ACC112 (cell line): ENCODE data around the gene C16orf89.

Source experiments
- H2AFZ ChIP-seq: fragments of 200-600 bp; sonication (generic); one replicate; pipeline ENCODE4 v1.6.0; 2017; ENCODE audit warnings: antibody characterized with exemption, low read length; ENCODE audit not compliant: unreplicated experiment
- H3K27ac ChIP-seq: fragments of 200-600 bp; sonication (generic); 2 replicates; pipeline ENCODE4 v1.5.1; 2014; ENCODE audit warnings: low read depth, mild to moderate bottlenecking, antibody characterized with exemption, low read length, moderate library complexity
- H3K27me3 ChIP-seq: fragments of 200-600 bp; sonication (generic); 2 replicates; pipeline ENCODE4 v1.6.1; 2014; ENCODE audit warnings: mild to moderate bottlenecking, antibody characterized with exemption, low read length, moderate library complexity, mixed read lengths; ENCODE audit not compliant: insufficient read depth
- H3K36me3 ChIP-seq: fragments of 200-600 bp; sonication (generic); 2 replicates; pipeline ENCODE4 v1.6.1; 2016; ENCODE audit warnings: mild to moderate bottlenecking, antibody characterized with exemption, low read length, moderate library complexity, mixed read lengths; ENCODE audit not compliant: insufficient read depth
- H3K4me1 ChIP-seq: fragments of 200-600 bp; sonication (generic); one replicate; pipeline ENCODE4 v1.6.1; 2016; ENCODE audit warnings: low read length, mixed read lengths; ENCODE audit not compliant: insufficient read depth, unreplicated experiment, control insufficient read depth
- H3K4me3 ChIP-seq: fragments of 200-600 bp; sonication (generic); 2 replicates; pipeline ENCODE4 v1.5.1; 2014; ENCODE audit warnings: mild to moderate bottlenecking, low read depth, low read length
- H3K79me2 ChIP-seq: fragments of 200-600 bp; sonication (generic); one replicate; pipeline ENCODE4 v1.6.0; 2016; ENCODE audit warnings: low read length; ENCODE audit not compliant: control insufficient read depth, unreplicated experiment, insufficient read depth

C16orf89 gene

DNA sequence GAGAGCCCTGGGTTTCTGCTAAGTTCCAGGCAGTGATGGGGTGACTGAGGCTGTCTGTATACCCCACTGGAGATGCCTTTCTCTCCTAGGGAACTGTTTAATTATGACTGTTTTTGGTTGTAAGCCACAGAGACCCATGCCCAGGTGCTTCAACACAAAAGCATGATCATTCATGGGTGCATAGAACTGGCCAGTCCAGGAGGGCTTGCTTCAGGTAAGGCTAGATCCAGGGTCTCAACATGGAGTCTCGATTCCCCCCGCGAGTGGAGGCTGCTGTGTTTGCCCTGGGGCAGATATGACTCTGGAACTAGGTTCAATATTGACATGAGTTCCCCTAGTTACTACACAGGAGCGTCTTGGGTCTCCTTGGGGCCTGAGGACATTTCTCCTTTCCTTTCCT, 49.9 kb downstream of the C16orf89 start:
- no peak overlapping the region for H3K4me3 ChIP-seq
- H3K27me3 ChIP-seq, result peaks cover 37% of the 10 kb centered on the region
- no peaks in the 10 kb centered on the region for H3K36me3 ChIP-seq
- H3K4me1 ChIP-seq, result no peaks in the 10 kb centered on the region
- no peak overlapping the region for H3K27ac ChIP-seq
- no peak overlapping the region for H2AFZ ChIP-seq
- H3K79me2 ChIP-seq, result no peaks in the 10 kb centered on the region

DNA sequence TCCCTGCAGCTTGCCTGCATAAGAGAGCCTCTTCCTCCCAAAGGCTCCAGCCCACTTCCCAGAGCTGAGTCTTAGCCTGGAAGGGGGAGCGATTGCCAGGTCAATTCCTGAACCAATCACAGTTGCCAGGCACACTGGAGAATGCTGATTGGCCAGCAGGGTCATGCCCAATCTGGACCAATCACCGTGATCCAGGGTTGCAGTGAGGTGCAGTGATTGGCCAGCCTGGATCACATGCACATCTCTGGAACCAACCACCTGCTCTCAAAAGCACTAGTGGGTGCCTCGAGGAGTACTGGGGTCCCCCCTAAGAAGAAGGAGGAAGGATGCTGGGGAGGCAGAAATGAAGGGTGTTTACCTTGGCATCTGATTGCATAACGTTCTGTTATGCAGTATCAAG, 50.4 kb downstream of the C16orf89 start:
- Histone ChIP-seq H3K27me3 (peaks cover 42% of the 10 kb centered on the region), H3K36me3 (no peaks in the 10 kb centered on the region)

DNA sequence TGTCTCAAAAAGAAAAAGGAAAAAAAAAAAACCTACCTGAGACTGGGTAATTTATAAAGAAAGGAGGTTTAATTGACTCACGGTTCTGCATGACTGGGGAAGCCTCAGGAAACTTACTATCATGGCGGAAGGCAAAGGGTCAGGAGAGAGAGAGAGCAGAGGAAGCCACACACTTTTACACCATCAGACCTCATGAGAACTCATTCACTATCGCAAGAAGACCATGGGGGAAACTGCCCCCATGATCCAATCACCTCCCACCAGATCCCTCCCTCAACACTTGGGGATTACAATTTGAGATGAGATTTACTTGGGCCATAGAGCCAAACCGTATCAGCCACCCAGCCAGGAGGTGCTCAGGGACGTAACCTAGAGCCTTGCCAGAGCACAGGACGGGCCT, 52.9 kb downstream of the C16orf89 start:
- H2AFZ ChIP-seq, result no peak overlapping the region
- peaks cover 46% of the 10 kb centered on the region for H3K27me3 ChIP-seq

More for the DNA sequence above, 50.4 kb downstream of the C16orf89 start:
- no peak overlapping the region for H3K4me3 ChIP-seq
- H2AFZ ChIP-seq, result no peak overlapping the region
- H3K4me1 ChIP-seq, result no peaks in the 10 kb centered on the region
- H3K79me2 ChIP-seq, result no peaks in the 10 kb centered on the region
- no peak overlapping the region for H3K27ac ChIP-seq

DNA sequence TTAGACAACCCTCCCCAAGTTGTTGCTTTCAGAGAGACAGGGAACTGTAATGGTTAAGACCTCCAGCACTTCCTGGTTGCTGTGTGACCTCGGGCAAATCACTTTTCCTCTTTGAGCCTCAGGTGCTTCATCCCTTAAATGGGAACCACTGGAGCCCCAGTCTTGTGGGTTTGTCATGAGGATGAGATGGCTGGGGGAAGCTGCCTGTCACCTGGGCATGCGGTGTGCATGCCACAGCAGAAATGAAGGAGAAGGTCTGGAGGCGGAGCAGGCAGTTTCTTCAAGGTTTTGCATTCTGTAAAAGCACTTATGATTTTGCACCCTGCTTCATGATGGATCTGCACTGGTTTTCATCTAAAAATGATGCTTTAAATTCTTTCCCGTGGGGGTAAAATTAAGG, 54.1 kb downstream of the C16orf89 start:
- Histone ChIP-seq H2AFZ (no peak overlapping the region), H3K27ac (no peak overlapping the region), H3K27me3 (peaks cover 36% of the 10 kb centered on the region)

More for the DNA sequence above, 52.9 kb downstream of the C16orf89 start:
- H3K36me3 ChIP-seq, result no peaks in the 10 kb centered on the region
- no peaks in the 10 kb centered on the region for H3K79me2 ChIP-seq
- no peaks in the 10 kb centered on the region for H3K4me1 ChIP-seq
- no peak overlapping the region for H3K4me3 ChIP-seq
- H3K27ac ChIP-seq, result no peak overlapping the region

DNA sequence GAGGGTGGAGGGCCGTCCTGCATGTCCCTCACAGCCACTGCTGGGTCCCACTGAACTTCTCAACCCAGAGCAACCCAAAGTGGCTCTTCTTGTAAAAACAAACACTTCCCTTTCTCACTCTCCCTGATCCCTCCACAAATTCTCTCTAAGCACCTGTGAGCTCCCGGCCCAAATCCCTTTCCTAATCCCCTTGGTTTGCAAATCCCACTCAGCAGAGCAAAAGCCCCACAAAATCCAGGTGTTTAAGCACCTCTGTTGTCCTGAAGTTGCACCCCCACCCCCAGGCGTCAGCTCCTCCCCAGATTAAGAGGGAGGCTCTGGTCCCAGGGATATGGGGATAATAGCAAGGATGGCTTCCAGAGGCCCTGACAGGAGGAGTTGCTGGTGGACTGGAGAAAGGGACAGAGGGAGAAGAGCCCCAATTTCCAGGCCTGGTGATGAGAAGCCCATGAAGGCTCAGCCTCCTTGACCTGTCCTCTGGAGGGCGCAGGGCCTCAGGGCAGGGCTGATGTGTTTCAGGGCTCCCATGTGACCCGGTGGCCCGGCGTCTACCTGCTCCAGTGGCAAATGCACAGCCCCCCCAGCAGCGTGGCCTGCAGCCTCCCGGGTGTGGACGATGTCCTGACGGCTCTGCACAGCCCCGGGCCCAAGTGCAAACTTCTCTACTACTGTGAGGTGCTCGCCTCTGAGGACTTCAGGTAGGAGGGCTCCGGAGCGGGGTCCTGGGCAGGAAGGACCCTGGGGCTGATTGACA, 55.0 kb downstream of the C16orf89 start:
- Histone ChIP-seq H3K79me2 (no peaks in the 10 kb centered on the region), H3K27ac (no peak overlapping the region), H3K4me1 (no peaks in the 10 kb centered on the region), H3K36me3 (no peaks in the 10 kb centered on the region), H3K27me3 (peaks cover 30% of the 10 kb centered on the region), H2AFZ (no peak overlapping the region), H3K4me3 (no peak overlapping the region)

More for the DNA sequence above, 54.1 kb downstream of the C16orf89 start:
- Histone ChIP-seq H3K4me3 (no peak overlapping the region), H3K36me3 (no peaks in the 10 kb centered on the region), H3K4me1 (no peaks in the 10 kb centered on the region), H3K79me2 (no peaks in the 10 kb centered on the region)

DNA sequence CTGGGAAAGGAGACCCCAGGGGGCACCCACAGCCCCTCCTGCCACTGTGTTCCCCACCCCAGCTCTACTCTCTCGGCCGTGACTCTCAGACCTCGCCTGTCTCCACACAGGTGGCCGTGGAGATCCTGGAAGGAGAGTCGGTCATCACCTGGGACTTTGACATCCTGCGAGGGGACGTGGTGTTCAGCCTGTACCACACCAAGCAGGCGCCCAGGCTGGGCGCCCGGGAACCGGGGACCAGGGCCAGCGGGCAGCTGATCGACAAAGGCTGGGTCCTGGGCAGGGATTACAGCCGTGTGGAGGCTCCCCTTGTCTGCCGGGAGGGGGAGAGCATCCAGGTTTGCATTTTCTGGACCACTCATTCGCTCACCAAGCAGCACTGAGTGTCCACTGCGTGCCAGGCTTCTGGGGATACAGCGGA, 57.4 kb downstream of the C16orf89 start:
- no peak overlapping the region for H3K4me3 ChIP-seq
- peaks cover 41% of the 10 kb centered on the region for H3K27me3 ChIP-seq
- no peaks in the 10 kb centered on the region for H3K36me3 ChIP-seq
- H3K79me2 ChIP-seq, result no peaks in the 10 kb centered on the region
- no peak overlapping the region for H3K27ac ChIP-seq
- H2AFZ ChIP-seq, result no peak overlapping the region
- no peaks in the 10 kb centered on the region for H3K4me1 ChIP-seq

DNA sequence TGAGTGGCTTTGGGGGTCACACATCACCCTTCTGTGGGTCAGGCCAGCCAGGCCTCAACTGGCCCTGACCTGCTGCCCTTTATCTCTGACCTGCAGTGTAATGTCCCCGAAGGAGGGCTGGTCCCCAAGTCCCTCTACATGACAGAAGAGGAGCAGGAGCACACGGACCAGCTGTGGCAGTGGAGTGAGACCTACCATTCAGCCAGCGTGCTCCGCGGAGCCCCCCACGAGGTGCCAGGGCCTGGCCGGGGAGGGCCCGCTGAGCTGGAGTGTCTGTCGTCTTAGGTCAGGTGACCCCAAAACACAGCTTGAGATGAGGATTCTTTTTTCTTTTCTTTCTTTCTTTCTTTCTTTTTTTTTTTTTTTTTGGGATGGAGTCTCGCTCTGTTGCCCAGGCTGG, 58.5 kb downstream of the C16orf89 start:
- H3K27ac ChIP-seq, result no peak overlapping the region
- H3K79me2 ChIP-seq, result no peaks in the 10 kb centered on the region
- no peak overlapping the region for H2AFZ ChIP-seq
- no peaks in the 10 kb centered on the region for H3K4me1 ChIP-seq
- peaks cover 43% of the 10 kb centered on the region for H3K27me3 ChIP-seq
- no peak overlapping the region for H3K4me3 ChIP-seq
- no peaks in the 10 kb centered on the region for H3K36me3 ChIP-seq

DNA sequence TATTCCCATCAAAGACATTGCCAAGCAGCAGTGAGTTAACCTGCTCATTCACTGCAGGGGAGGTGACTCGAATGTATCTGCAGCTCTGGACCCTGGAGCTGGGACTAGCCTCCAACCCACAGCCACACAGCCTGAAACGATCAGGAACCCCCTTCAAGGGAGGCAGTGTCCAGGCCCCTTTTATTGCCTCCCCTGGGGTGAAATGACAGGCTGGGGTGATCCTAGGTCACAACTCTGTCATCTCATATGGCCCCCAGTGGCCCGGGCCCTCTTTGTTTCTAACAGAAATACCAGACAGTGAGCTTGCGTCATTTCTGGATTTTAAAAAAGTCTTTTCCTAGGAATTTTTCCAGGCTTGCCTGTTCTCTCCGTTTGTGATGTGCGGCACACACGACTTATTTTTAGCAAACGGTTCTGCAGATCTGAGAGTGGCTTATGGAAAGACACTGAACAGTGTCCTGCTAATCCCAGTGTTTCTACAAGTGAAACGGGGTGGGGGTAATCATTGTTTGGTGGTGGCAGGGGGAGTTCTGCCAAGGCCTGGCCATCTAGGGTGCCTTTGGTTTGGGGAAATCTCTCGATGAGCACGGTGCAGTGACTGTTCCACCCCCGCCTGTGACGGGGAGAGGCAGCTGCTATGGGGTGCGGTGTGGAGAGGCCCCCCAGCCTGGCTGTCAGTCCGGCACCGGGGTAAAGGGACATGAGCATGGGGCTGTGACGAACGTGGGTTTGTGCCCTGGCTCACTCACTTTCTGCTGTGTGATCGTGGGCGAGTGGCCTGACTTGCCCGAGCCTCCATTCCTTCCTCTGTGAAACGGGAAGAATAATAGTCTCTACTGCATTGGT, 59.2 kb downstream of the C16orf89 start:
- no peaks in the 10 kb centered on the region for H3K36me3 ChIP-seq
- no peak overlapping the region for H3K27ac ChIP-seq
- no peaks in the 10 kb centered on the region for H3K4me1 ChIP-seq
- no peak overlapping the region for H2AFZ ChIP-seq
- H3K27me3 ChIP-seq, result peaks cover 41% of the 10 kb centered on the region
- no peak overlapping the region for H3K4me3 ChIP-seq
- no peaks in the 10 kb centered on the region for H3K79me2 ChIP-seq

DNA sequence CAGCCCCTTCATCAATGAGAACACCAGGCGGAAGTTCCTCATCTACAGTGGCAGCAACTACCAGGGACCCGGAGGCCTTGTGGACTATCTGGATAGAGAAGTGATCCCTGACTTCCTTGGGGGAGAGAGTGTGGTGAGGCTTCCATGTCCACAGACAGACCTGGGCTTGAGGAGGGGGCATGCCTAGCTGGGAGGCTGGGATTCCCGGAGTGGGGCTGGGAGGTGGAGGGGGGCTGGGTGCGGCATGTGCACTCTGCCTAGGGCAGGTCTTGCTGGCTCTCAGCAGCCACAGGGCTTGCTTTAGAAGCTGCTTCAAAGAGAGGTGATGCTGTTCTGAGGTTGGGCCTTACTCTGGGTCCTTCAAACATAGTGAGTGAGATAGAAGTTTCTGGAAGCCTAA, 59.8 kb downstream of the C16orf89 start:
- no peak overlapping the region for H2AFZ ChIP-seq
- no peak overlapping the region for H3K27ac ChIP-seq
- no peak overlapping the region for H3K4me3 ChIP-seq
- no peaks in the 10 kb centered on the region for H3K36me3 ChIP-seq
- no peaks in the 10 kb centered on the region for H3K79me2 ChIP-seq
- peaks cover 35% of the 10 kb centered on the region for H3K27me3 ChIP-seq
- no peaks in the 10 kb centered on the region for H3K4me1 ChIP-seq

DNA sequence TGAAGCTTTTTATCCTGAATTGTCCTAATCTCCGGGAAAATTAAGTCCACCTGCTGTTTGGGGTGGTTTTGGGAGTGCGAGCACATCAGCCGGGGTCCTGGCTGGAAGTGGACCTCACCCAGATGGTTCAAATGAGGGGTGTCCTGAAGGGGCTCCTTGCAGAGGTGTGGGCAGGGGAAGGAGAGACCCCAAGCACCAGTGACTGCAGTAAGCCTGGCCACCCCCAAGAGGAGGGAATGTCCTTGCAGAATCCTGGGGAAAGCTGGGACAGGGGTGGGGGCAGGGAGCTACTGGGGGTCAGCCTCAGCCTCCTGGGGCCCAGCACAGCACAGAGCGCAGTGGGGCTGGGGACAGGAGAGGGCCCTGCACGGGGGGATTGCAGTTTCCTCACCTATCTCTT, 61.4 kb downstream of the C16orf89 start:
- no peaks in the 10 kb centered on the region for H3K36me3 ChIP-seq
- no peaks in the 10 kb centered on the region for H3K79me2 ChIP-seq
- no peak overlapping the region for H3K27ac ChIP-seq
- H3K4me3 ChIP-seq, result no peak overlapping the region
- H3K4me1 ChIP-seq, result no peaks in the 10 kb centered on the region
- H3K27me3 ChIP-seq, result peaks cover 23% of the 10 kb centered on the region
- no peak overlapping the region for H2AFZ ChIP-seq

DNA sequence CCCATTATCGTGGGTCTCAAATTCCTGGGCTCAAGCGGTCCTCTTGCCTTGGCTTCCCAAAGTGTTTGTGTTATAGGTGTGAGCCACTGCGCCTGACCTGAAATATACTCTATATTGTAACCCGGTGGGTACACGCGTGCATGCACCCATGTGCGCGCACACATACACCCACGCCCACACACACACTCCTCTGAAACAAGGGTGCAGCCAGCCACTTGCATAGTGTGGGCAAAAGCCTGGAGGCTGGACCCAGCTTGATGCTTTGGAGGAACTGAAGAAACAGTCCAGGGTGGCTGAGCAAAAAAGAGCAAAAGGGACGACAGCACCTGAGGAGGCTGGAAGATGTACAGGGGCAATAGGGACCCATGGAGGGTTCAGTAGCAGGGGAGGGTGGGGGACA, 61.9 kb downstream of the C16orf89 start:
- no peak overlapping the region for H2AFZ ChIP-seq

More for the DNA sequence above, 61.9 kb downstream of the C16orf89 start:
- Histone ChIP-seq H3K36me3 (no peaks in the 10 kb centered on the region), H3K79me2 (no peaks in the 10 kb centered on the region), H3K27ac (no peak overlapping the region), H3K4me1 (no peaks in the 10 kb centered on the region), H3K27me3 (peaks cover 23% of the 10 kb centered on the region), H3K4me3 (no peak overlapping the region)
